Ectodermal cell (in vitro differentiated cells): ENCODE measurements around the gene NXPH1.

Experiments used
- H3K27ac ChIP-seq: 2 replicates; pipeline ENCODE4 v1.7.0; 2013; ENCODE audit warnings: mild to moderate bottlenecking, low read depth, low read length; ENCODE audit not compliant: insufficient read depth, poor library complexity, severe bottlenecking
- H3K27me3 ChIP-seq: 2 replicates; pipeline ENCODE4 v1.7.0; 2013; ENCODE audit warnings: mild to moderate bottlenecking, low read length; ENCODE audit not compliant: insufficient read depth, control insufficient read depth, poor library complexity, severe bottlenecking
- H3K36me3 ChIP-seq: one replicate; pipeline ENCODE4 v1.7.0; 2013; ENCODE audit warnings: low read length; ENCODE audit not compliant: control insufficient read depth, insufficient read depth
- H3K4me1 ChIP-seq: one replicate; pipeline ENCODE4 v1.7.0; 2013; ENCODE audit warnings: low read length; ENCODE audit not compliant: control insufficient read depth, insufficient read depth
- H3K4me3 ChIP-seq: 2 replicates; pipeline ENCODE4 v1.7.0; 2013; ENCODE audit warnings: low read depth, low read length, control low read depth; ENCODE audit not compliant: insufficient read depth
- H3K9me3 ChIP-seq: 2 replicates; pipeline ENCODE4 v1.7.0; 2013; ENCODE audit warnings: mild to moderate bottlenecking, low read length, moderate library complexity; ENCODE audit not compliant: control insufficient read depth
- WGBS, 2 experiments: methylation state at CpG; one replicate each; pipeline ENCODE4 v1.1.7; 2013; ENCODE audit warnings: missing lambda C conversion rate in 2 of 2; 5-methylcytosine and 5-hydroxymethylcytosine counted together

NXPH1 gene

DNA sequence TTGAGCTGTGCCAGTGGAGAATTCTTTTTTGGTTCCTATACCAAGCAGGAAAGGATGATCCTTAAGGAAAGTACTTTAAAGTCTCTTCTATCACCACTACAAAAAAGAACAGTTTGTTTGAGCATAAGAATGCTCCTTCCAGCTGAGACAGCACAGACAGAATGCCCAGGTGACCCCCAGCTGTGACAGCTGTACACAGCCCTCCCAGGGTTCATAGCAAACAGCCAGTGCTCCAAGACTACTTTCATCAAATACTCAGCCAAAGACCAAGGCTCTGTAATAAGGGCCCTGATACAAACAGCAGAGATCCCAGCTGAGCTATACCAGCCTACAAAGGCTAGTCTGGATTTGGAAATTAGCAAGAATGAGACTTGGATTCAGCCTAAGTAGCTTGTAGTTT, 65.7 kb downstream of the NXPH1 start:
- Histone ChIP-seq H3K27me3 (no peaks in the 10 kb centered on the region), H3K36me3 (no peaks in the 10 kb centered on the region), H3K4me1 (no peaks in the 10 kb centered on the region), H3K27ac (no peak overlapping the region), H3K9me3 (no peaks in the 10 kb centered on the region), H3K4me3 (no peak overlapping the region)

- H3K9me3 ChIP-seq: no peaks in the 10 kb centered on the region
- H3K4me3 ChIP-seq: no peak overlapping the region
- H3K27me3 ChIP-seq: no peaks in the 10 kb centered on the region
- no peaks in the 10 kb centered on the region for H3K36me3 ChIP-seq
- WGBS, 2 experiments: 93 to 94% methylated on average over 2 of the region's 2 CpGs
- no peaks in the 10 kb centered on the region for H3K4me1 ChIP-seq
- H3K27ac ChIP-seq: no peak overlapping the region
Observed at GRCh38 chr7:8500286-8500685, 66.9 kb downstream of the NXPH1 start.

- WGBS, 2 experiments: 84 to 93% methylated on average over 2 of the region's 2 CpGs
- Histone ChIP-seq H3K4me1 (no peaks in the 10 kb centered on the region), H3K4me3 (no peak overlapping the region), H3K27me3 (no peaks in the 10 kb centered on the region), H3K27ac (no peak overlapping the region), H3K9me3 (no peaks in the 10 kb centered on the region), H3K36me3 (no peaks in the 10 kb centered on the region)
Observed at GRCh38 chr7:8507566-8507965, 74.2 kb downstream of the NXPH1 start.

DNA sequence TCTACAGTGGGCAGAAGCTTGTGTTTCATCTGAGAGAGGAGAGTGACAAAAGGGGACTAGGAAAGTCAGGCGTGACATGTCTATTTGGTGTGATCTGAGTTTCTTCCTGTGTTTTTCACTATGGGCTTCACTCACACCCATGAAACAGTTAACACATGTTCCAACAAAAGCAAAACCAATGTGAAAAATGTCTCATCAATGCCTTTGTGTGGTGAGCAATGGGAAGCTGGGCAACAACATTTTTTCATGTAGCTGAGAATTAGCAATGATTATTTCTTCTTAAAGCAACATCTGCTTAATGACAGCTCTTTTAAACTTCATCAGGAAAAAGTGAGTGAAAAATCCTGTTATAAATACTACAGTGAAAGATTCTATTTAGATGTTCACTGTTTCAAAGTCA, 76.2 kb downstream of the NXPH1 start:
- Histone ChIP-seq H3K27me3 (no peaks in the 10 kb centered on the region), H3K4me1 (no peaks in the 10 kb centered on the region), H3K9me3 (no peaks in the 10 kb centered on the region), H3K4me3 (no peak overlapping the region), H3K27ac (no peak overlapping the region), H3K36me3 (no peaks in the 10 kb centered on the region)
- WGBS, 2 experiments: 80 to 86% methylated on average over 1 of the region's 1 CpG

DNA sequence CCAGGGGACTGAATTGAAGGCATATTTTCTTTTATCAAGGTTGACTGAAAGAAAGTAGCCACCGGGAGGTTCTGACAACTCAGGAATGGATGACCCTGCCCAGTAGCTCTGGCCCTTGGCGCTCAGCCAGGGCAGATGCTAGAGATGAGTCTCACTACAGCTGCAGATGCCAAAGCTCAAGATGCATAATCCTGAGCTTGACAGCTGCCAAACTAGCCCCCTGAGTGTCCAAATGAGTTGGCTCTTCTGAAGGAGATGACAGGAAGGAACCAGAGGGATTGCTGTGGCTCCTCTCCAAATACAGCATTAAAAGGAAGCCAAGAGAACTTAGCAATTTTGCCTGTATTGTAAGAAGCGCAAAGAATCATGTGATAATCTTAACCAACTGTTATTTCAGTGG, 78.4 kb downstream of the NXPH1 start:
- H3K27me3 ChIP-seq: no peaks in the 10 kb centered on the region
- H3K9me3 ChIP-seq: no peaks in the 10 kb centered on the region
- H3K4me1 ChIP-seq: no peaks in the 10 kb centered on the region
- H3K4me3 ChIP-seq: no peak overlapping the region
- WGBS, 2 experiments: 84 to 92% methylated on average over 2 to 3 of the region's 3 CpGs
- no peak overlapping the region for H3K27ac ChIP-seq
- no peaks in the 10 kb centered on the region for H3K36me3 ChIP-seq

GRCh38 chr7:8514781-8515519, 81.5 kb downstream of the NXPH1 start:
- Histone ChIP-seq H3K4me3 (no peak overlapping the region), H3K27ac (no peak overlapping the region), H3K4me1 (no peaks in the 10 kb centered on the region), H3K27me3 (no peaks in the 10 kb centered on the region), H3K9me3 (no peaks in the 10 kb centered on the region), H3K36me3 (no peaks in the 10 kb centered on the region)
- WGBS, 2 experiments: 63 to 65% methylated on average over 3 of the region's 3 CpGs

GRCh38 chr7:8515640-8516185, 82.3 kb downstream of the NXPH1 start:
- H3K4me3 ChIP-seq: no peak overlapping the region
- H3K4me1 ChIP-seq: no peaks in the 10 kb centered on the region
- H3K27me3 ChIP-seq: no peaks in the 10 kb centered on the region
- H3K27ac ChIP-seq: no peak overlapping the region
- no peaks in the 10 kb centered on the region for H3K9me3 ChIP-seq
- 88 to 94% methylated on average over 5 of the region's 5 CpGs for WGBS, 2 experiments
- H3K36me3 ChIP-seq: no peaks in the 10 kb centered on the region

DNA sequence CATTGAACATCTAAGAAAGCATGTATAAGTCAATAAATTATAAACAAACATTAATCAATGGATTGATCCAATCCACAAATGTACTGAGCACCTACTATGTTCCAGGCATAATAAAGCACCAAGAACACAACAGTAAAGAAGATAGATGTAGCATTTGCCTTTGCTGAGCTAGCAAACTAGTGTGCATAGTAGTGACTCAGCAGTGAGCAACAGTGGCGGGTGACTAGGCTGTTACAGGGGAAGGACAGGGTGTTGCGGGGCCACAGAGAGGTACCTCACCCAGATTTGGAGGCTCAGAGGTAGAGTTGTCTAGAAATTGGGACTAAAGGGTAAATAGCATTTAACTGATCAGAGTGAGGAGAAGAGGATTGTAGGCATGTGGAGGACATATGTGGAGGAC, 83.6 kb downstream of the NXPH1 start:
- Histone ChIP-seq H3K27ac (no peak overlapping the region), H3K4me3 (no peak overlapping the region), H3K4me1 (no peaks in the 10 kb centered on the region), H3K9me3 (no peaks in the 10 kb centered on the region), H3K27me3 (no peaks in the 10 kb centered on the region), H3K36me3 (no peaks in the 10 kb centered on the region)
- 93 to 97% methylated on average over 2 of the region's 2 CpGs for WGBS, 2 experiments

DNA sequence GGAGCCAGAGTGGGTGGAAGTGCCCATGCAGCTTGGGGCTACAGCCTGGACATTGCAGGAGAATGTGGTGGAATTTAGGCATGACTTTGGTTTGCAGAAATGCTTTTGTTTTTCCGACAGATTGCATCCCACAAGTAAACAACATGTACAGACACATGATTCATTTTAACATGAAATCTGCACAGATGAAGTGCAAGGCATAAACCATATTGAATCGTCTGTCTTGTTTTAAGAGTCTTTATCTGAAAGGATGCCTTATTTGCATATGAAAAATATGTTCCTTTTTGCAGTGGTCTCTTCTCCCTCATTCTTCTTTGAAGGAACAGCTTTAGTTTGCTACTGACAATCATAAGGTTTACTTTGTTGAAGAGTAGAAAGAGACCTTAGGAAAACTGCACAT, 94.9 kb downstream of the NXPH1 start:
- 83 to 95% methylated on average over 2 of the region's 2 CpGs for WGBS, 2 experiments
- no peak overlapping the region for H3K27ac ChIP-seq
- no peaks in the 10 kb centered on the region for H3K4me1 ChIP-seq
- no peaks in the 10 kb centered on the region for H3K36me3 ChIP-seq
- H3K9me3 ChIP-seq: no peaks in the 10 kb centered on the region
- H3K4me3 ChIP-seq: no peak overlapping the region
- no peaks in the 10 kb centered on the region for H3K27me3 ChIP-seq

DNA sequence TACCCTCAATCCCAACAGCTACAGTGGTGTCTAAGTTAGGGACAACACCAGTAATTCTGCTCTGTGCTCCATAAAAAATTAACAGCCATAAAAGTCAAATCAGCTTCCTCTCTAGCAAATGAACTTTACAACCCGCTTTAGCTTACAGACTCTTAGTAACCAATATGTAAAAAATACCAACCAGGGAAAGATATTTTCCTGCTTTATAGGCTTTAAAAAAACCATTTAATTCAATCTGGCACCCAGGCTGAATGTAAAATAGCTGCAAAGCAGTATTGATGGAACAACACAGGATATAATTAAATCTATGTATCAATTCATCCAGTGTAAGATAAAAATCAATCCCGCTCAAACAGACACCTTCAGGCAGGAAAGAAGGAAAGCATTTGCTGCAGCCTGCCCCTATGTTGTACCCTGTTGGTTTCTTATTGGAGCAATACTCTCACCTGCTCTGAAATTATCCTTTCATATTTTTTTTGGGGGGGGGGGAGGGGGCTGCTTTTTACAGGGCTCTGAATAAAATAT, 98.6 kb downstream of the NXPH1 start:
- Histone ChIP-seq H3K27me3 (no peaks in the 10 kb centered on the region), H3K36me3 (no peaks in the 10 kb centered on the region), H3K4me1 (no peaks in the 10 kb centered on the region), H3K9me3 (no peaks in the 10 kb centered on the region), H3K27ac (no peak overlapping the region), H3K4me3 (no peak overlapping the region)
- 89 to 100% methylated on average over 2 of the region's 2 CpGs for WGBS, 2 experiments
